HepG2 (cell line): ENCODE data around the gene MYADML2. TPM values are rescaled to one million over a fixed set of nuclear protein-coding genes. Genes with fewer than 3 reads are reported as not detected.

Experiments
- HNRNPH1 ChIP-seq: fragments of 200-400 bp; formaldehyde crosslinking; optimal IDR thresholded peaks from 2 replicates; pipeline ENCODE3; 2017; ENCODE audit warnings: mild to moderate bottlenecking, low read depth, low read length
- HNRNPLL ChIP-seq: fragments of 200-400 bp; formaldehyde crosslinking; IDR thresholded peaks from 2 replicates; pipeline ENCODE4 v1.6.1; 2017; ENCODE audit warnings: mild to moderate bottlenecking, low read depth, low read length; ENCODE audit not compliant: poor library complexity, severe bottlenecking
- HOXA5 ChIP-seq: sonication (generic); formaldehyde crosslinking; IDR thresholded peaks from 2 replicates; pipeline ENCODE4 v1.4.0; 2020; ENCODE audit warnings: missing genetic modification reagents
- JUND ChIP-seq: sonication (generic); formaldehyde crosslinking; IDR thresholded peaks from 2 replicates; pipeline ENCODE4 v1.8.0; 2022; ENCODE audit warnings: mild to moderate bottlenecking, missing genetic modification reagents
- NFIC ChIP-seq: IDR thresholded peaks from 2 replicates; pipeline ENCODE4 v1.6.1; 2012; ENCODE audit warnings: mild to moderate bottlenecking, low read length, inconsistent platforms
- RNF2 ChIP-seq: fragments of 450-650 bp; conservative IDR thresholded peaks from 2 replicates; pipeline ENCODE4 v1.6.1; 2016; ENCODE audit warnings: low read depth
- SRF ChIP-seq: IDR thresholded peaks from 2 replicates; pipeline ENCODE4 v1.6.1; 2011; ENCODE audit warnings: mild to moderate bottlenecking, low read depth, low read length, moderate library complexity
- SRY ChIP-seq: sonication (generic); formaldehyde crosslinking; IDR thresholded peaks from 2 replicates; pipeline ENCODE4 v1.8.0; 2022; ENCODE audit warnings: mild to moderate bottlenecking, missing genetic modification reagents
- STAT5B ChIP-seq: sonication (generic); formaldehyde crosslinking; IDR thresholded peaks from 2 replicates; pipeline ENCODE4 v1.4.0; 2020; ENCODE audit warnings: missing genetic modification reagents
- TEAD2 ChIP-seq: sonication (generic); formaldehyde crosslinking; IDR thresholded peaks from 2 replicates; pipeline ENCODE4 v1.9.0; 2021; ENCODE audit warnings: missing genetic modification reagents
- TFAP4 ChIP-seq: sonication (generic); IDR thresholded peaks from 2 replicates; pipeline ENCODE4 v1.6.1; 2016; ENCODE audit warnings: low read depth, borderline replicate concordance
- ZNF263 ChIP-seq: sonication (generic); formaldehyde crosslinking; IDR thresholded peaks from 2 replicates; pipeline ENCODE4 v1.4.0; 2020; ENCODE audit warnings: missing genetic modification reagents
- ZNF274 ChIP-seq: sonication (generic); formaldehyde crosslinking; IDR thresholded peaks from 2 replicates; pipeline ENCODE4 v1.5.1; 2020; ENCODE audit warnings: mild to moderate bottlenecking, missing genetic modification reagents
- ZNF292 ChIP-seq: sonication (generic); formaldehyde crosslinking; IDR thresholded peaks from 2 replicates; pipeline ENCODE4 v1.8.1; 2022; ENCODE audit warnings: mild to moderate bottlenecking, low read depth, missing genetic modification reagents, borderline replicate concordance
- ZNF503 ChIP-seq: sonication (generic); formaldehyde crosslinking; IDR thresholded peaks from 2 replicates; pipeline ENCODE4 v1.4.0; 2020; ENCODE audit warnings: missing genetic modification reagents
- ZNF660 ChIP-seq: sonication (generic); formaldehyde crosslinking; IDR thresholded peaks from 2 replicates; pipeline ENCODE4 v1.5.1; 2020; ENCODE audit warnings: mild to moderate bottlenecking, low read depth, missing genetic modification reagents, borderline replicate concordance
- ZNF678 ChIP-seq: sonication (generic); formaldehyde crosslinking; IDR thresholded peaks from 2 replicates; pipeline ENCODE4 v1.4.0; 2020; ENCODE audit warnings: mild to moderate bottlenecking, missing genetic modification reagents
- ZNF737 ChIP-seq: sonication (generic); formaldehyde crosslinking; IDR thresholded peaks from 2 replicates; pipeline ENCODE4 v1.5.0; 2020; ENCODE audit warnings: missing genetic modification reagents, mild to moderate bottlenecking, borderline replicate concordance
- ZNF883 ChIP-seq: sonication (generic); formaldehyde crosslinking; IDR thresholded peaks from 2 replicates; pipeline ENCODE4 v1.5.1; 2020; ENCODE audit warnings: mild to moderate bottlenecking, missing genetic modification reagents; ENCODE audit errors: not compliant biosample characterization
- polyA plus RNA-seq, 8 experiments: library from polyadenylated mRNA; depleted of rRNA in 3 of 8; stranded (reverse) in 7 of 8; unstranded in 1 of 8; fragments of >200 nt; fragmentation: Illumina TruSeq in 4 of 8; extraction: Trizol in 4 of 8; gene quantifications; 2 replicates each; pipeline versions ENCODE4 v1.2.1 to v1.2.3, GENCODE V29; 2011 to 2016; ENCODE audit warnings: low read depth in 4 of 8, missing spikeins in 1 of 8, mixed read lengths in 1 of 8; ENCODE audit not compliant: insufficient read depth in 1 of 8
- total RNA-seq, 5 experiments: library from RNA; depleted of rRNA; stranded (reverse); fragments of >200 nt; fragmentation: Illumina TruSeq; extraction: Trizol; gene quantifications; 2 replicates each; pipeline ENCODE4 v1.2.3, GENCODE V29; 2016; ENCODE audit warnings: low read depth in 1 of 5
- TF ChIP-seq, protein P1 (sequence below): sonication (generic); formaldehyde crosslinking; IDR thresholded peaks from 2 replicates; pipeline ENCODE4 v1.5.0; 2020; ENCODE audit warnings: mild to moderate bottlenecking, missing genetic modification reagents
- TF ChIP-seq, protein P2 (sequence below): sonication (generic); formaldehyde crosslinking; IDR thresholded peaks from 2 replicates; pipeline ENCODE4 v1.4.0; 2020; ENCODE audit warnings: missing genetic modification reagents
- TF ChIP-seq, protein P3 (sequence below): sonication (generic); formaldehyde crosslinking; IDR thresholded peaks from 2 replicates; pipeline ENCODE4 v1.8.1; 2023; ENCODE audit warnings: mild to moderate bottlenecking, moderate library complexity, missing genetic modification reagents

Gene MYADML2
- total and polyA plus RNA-seq, 2 of the 13 experiments (the other 11 are each of a cell fraction or from before 2014, with no cell fraction given): not detected

GRCh38 chr17:81906476-81907218 lies 40.4 kb downstream of the MYADML2 start (continued):
- TF ChIP-seq TEAD2: no peak
- TF ChIP-seq, protein P1, sequence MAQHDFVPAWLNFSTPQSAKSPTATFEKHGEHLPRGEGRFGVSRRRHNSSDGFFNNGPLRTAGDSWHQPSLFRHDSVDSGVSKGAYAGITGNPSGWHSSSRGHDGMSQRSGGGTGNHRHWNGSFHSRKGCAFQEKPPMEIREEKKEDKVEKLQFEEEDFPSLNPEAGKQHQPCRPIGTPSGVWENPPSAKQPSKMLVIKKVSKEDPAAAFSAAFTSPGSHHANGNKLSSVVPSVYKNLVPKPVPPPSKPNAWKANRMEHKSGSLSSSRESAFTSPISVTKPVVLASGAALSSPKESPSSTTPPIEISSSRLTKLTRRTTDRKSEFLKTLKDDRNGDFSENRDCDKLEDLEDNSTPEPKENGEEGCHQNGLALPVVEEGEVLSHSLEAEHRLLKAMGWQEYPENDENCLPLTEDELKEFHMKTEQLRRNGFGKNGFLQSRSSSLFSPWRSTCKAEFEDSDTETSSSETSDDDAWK (CRISPR knock-in tag): no peak
- no peak for TF ChIP-seq TFAP4
- TF ChIP-seq HNRNPLL: no peak
- no peak for TF ChIP-seq JUND (CRISPR knock-in tag)
- TF ChIP-seq, protein P2, sequence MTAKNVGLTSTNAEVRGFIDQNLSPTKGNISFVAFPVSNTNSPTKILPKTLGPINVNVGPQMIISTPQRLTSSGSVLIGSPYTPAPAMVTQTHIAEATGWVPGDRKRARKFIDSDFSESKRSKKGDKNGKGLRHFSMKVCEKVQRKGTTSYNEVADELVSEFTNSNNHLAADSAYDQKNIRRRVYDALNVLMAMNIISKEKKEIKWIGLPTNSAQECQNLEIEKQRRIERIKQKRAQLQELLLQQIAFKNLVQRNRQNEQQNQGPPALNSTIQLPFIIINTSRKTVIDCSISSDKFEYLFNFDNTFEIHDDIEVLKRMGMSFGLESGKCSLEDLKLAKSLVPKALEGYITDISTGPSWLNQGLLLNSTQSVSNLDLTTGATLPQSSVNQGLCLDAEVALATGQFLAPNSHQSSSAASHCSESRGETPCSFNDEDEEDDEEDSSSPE (CRISPR knock-in tag): no peak
- TF ChIP-seq, protein P3, sequence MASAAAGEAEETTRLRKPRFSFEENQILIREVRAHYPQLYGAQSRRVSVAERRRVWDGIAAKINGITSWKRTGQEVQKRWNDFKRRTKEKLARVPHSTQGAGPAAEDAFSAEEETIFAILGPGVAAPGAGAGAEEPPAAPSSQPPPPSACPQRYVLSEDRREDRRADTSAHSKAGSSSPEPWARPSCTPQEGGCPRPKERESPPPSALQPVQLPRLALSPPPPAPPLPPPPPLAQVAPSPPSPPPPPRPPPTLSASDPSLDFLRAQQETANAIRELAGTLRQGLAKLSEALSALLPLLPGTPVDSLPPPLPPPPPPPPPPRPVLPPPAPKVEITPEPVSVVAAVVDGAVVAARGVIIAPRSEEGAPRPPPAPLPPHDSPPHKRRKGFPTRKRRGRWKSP (CRISPR knock-in tag): no peak
- no peak for TF ChIP-seq HNRNPH1
- 0 out of 2 replicates have a peak, but pooled peaks have one; percentile 10 for TF ChIP-seq ZNF263
- no peak for TF ChIP-seq SRY
- no peak for TF ChIP-seq ZNF292 (CRISPR knock-in tag)
- TF ChIP-seq ZNF883 (CRISPR knock-in tag): no peak
- TF ChIP-seq ZNF660 (CRISPR knock-in tag): no peak
- TF ChIP-seq SRF: no peak
- no peak for TF ChIP-seq STAT5B (CRISPR knock-in tag)
- TF ChIP-seq ZNF737 (CRISPR knock-in tag): no peak
- TF ChIP-seq ZNF678: no peak
- no peak for TF ChIP-seq RNF2
- no peak for TF ChIP-seq ZNF503 (CRISPR knock-in tag)
- 0 out of 2 replicates have a peak, but pooled peaks have one; percentile 56 for TF ChIP-seq ZNF274
- no peak for TF ChIP-seq NFIC
- no peak for TF ChIP-seq HOXA5
